NCI-H1694 (cell line): ENCODE results near the gene POU6F2.

Source experiments
- DNase-seq: peaks from one replicate; lab custom pipeline; 2025; lab: John Stamatoyannopoulos, UW

The POU6F2 gene

DNA sequence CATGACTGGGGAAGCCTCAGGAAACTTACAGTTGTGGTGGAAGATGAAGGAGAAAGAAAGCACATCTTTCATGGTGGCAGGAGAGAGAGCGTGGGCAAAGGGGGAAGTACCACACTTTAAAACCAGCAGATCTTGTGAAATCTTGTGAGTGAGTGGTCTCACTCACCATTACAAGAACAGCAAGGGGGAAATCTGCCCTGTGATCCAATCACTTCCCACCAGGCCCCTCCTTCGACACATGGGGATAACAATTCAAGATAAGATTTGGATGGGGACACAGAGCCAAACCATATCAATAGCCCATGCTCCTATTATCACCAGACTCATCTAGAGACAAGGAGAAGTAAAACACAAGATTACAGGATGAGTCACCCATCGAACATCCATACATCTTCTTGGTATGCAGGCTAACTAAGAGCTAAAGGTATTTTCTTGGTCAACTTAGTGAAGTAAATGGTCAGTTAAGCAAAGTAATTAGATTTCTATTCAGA is 533.2 kb downstream of the POU6F2 start:
- DNase-seq, result no peak

DNA sequence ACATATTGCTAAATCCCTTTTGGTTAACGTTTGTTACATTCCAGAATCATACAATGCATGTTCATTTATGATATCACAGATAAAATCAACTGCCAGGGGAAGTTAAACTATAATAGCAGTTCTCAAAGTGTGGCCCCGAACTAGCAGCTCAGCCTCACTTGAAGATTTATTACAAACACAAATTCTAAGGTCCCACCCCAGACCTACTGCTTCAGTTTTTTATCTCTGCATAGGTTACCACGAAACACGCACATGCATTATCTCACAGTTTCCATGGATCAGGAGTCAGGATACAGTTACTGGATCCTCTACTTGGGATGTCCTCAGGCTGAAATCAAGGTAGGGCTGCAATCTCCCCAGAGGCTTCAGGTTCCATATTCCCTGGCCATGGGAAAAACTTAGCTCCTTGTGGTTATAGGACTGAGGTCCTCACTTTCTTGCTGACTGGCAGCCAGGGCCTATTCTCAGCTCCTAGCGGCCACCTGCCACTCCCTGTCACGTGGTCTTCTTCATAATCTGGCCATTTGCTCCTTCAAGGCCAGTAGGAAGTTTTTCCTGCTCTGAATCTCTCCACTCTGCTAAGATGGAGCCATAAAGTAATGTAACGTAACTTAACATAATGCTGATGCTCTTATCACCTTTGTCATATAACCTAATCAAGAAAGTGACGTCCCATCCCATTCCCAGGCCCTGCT is 538.0 kb downstream of the POU6F2 start:
- no peak for DNase-seq

DNA sequence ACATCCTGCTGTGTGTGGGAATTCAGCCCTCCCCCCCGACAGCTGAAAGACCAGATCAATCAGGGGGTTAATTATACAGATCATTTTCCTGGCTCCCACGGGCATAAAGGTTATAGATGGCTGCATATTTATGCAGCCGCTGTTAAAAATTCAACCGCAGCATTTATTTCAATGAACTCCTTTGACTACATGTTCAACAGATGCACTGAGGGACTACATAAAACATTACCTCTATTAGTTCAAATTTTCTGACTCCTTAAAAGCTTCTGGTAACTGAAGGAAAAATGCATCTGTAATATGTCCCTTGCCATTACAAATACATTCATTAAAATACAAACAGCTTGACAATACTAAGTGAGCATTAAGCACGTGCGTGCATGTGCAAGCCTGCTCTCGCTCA is 538.8 kb downstream of the POU6F2 start:
- DNase-seq, result peak; percentile 1

DNA sequence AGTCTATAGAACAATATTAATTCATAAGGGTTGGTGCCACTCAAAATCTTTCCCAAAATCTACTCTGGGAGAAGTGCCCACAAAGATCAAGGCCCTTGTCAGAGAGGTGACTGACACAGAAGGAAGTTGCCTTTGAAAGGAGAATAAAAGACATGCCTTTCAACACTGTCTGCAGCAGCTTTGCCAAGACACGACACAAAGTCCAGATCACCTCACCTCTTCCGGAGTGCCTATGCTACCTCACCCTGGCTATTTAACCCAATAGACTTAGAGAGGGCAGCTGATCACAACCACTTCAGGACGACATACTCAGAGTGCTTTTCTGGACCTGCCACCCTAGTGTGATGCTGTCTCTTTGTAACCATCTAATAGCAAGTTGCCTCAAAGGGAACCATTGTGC is 539.5 kb downstream of the POU6F2 start:
- no peak for DNase-seq
